DND-41 (cell line): ENCODE measurements around the gene MLANA.

Experiments used
- ATAC-seq: fragments of 200-7000 bp; cut with Tn5 transposase; 3 replicates; pipeline ENCODE4 v1.9.1; 2021; ENCODE audit warnings: low read depth; ENCODE audit not compliant: insufficient read depth
- DNase-seq: peaks from one replicate; pipeline ENCODE4 v3.0.0-alpha.2; 2020
- H2AFZ ChIP-seq: 2 replicates; pipeline ENCODE4 v1.6.0; 2012; ENCODE audit warnings: low read depth, low read length
- H3K27ac ChIP-seq: 2 replicates; pipeline ENCODE4 v1.5.1; 2012; ENCODE audit warnings: low read length, inconsistent platforms
- H3K27me3 ChIP-seq: fragments of 200-600 bp; sonication (generic); 2 replicates; pipeline ENCODE4 v1.6.0; 2012; ENCODE audit warnings: low read length, mild to moderate bottlenecking, inconsistent platforms; ENCODE audit not compliant: insufficient read depth, poor library complexity
- H3K36me3 ChIP-seq: 2 replicates; pipeline ENCODE4 v1.5.1; 2012; ENCODE audit warnings: low read length, inconsistent platforms; ENCODE audit not compliant: insufficient read depth
- H3K4me1 ChIP-seq: 2 replicates; pipeline ENCODE4 v1.5.1; 2012; ENCODE audit warnings: mild to moderate bottlenecking, low read length; ENCODE audit not compliant: insufficient read depth
- H3K4me2 ChIP-seq: 2 replicates; pipeline ENCODE4 v1.6.0; 2012; ENCODE audit warnings: mild to moderate bottlenecking, moderate library complexity, low read length, inconsistent platforms; ENCODE audit not compliant: insufficient read depth
- H3K4me3 ChIP-seq, 2 experiments: fragments of 200-600 bp in 1 of 2; shearing (Covaris generic) in 1 of 2; 2 replicates each; pipeline ENCODE4 v1.5.1; 2012 to 2016; ENCODE audit warnings: inconsistent platforms in 2 of 2, low read length in 2 of 2, mild to moderate bottlenecking in 2 of 2, low read depth in 1 of 2, moderate library complexity in 1 of 2
- H3K79me2 ChIP-seq: 2 replicates; pipeline ENCODE4 v1.6.0; 2012; ENCODE audit warnings: low read length, inconsistent platforms; ENCODE audit not compliant: insufficient read depth
- H3K9ac ChIP-seq: 2 replicates; pipeline ENCODE4 v1.6.0; 2012; ENCODE audit warnings: low read depth, mild to moderate bottlenecking, inconsistent platforms, low read length, moderate library complexity
- H3K9me3 ChIP-seq: 2 replicates; pipeline ENCODE4 v1.5.1; 2012; ENCODE audit warnings: low read length, moderate library complexity, mild to moderate bottlenecking, inconsistent platforms; ENCODE audit not compliant: insufficient read depth, severe bottlenecking
- H4K20me1 ChIP-seq: 2 replicates; pipeline ENCODE4 v1.6.0; 2012; ENCODE audit warnings: low read length; ENCODE audit not compliant: insufficient read depth
- CTCF ChIP-seq: IDR thresholded peaks from 2 replicates; pipeline ENCODE4 v1.5.1; 2012; ENCODE audit warnings: borderline replicate concordance, low read length, moderate library complexity, mild to moderate bottlenecking; ENCODE audit not compliant: poor library complexity, severe bottlenecking; ENCODE audit errors: extremely low read depth
- EZH2 ChIP-seq: IDR thresholded peaks from 3 replicates; pipeline ENCODE4 v1.6.1; 2012; ENCODE audit warnings: borderline replicate concordance, low read depth, mild to moderate bottlenecking, moderate library complexity, low read length, inconsistent platforms; ENCODE audit not compliant: severe bottlenecking

MLANA gene

GRCh38 chr9:5896863-5897262, 6.2 kb downstream of the MLANA start:
- Histone ChIP-seq H3K27ac (no peak overlapping the region), H3K4me1 (no peaks in the 10 kb centered on the region), H3K36me3 (no peaks in the 10 kb centered on the region), H3K9me3 (no peaks in the 10 kb centered on the region), H4K20me1 (no peaks in the 10 kb centered on the region), H3K4me2 (no peak overlapping the region), H3K79me2 (no peaks in the 10 kb centered on the region), H2AFZ (no peak overlapping the region), H3K4me3 (no peak overlapping the region), H3K27me3 (no peaks in the 10 kb centered on the region), H3K9ac (no peak overlapping the region)
- no peak for TF ChIP-seq EZH2
- TF ChIP-seq CTCF, result no peak
- DNase-seq (no peak), ATAC-seq (no peak)

- ATAC-seq (no peak), DNase-seq (no peak)
- H3K9ac ChIP-seq, result no peak overlapping the region
- H3K27me3 ChIP-seq, result no peaks in the 10 kb centered on the region
- H3K27ac ChIP-seq, result no peak overlapping the region
- no peaks in the 10 kb centered on the region for H3K4me1 ChIP-seq
- TF ChIP-seq CTCF (no peak), EZH2 (no peak)
- H3K4me2 ChIP-seq, result no peak overlapping the region
- H2AFZ ChIP-seq, result no peak overlapping the region
- H3K36me3 ChIP-seq, result no peaks in the 10 kb centered on the region
- no peaks in the 10 kb centered on the region for H3K9me3 ChIP-seq
- no peaks in the 10 kb centered on the region for H4K20me1 ChIP-seq
- no peaks in the 10 kb centered on the region for H3K79me2 ChIP-seq
- H3K4me3 ChIP-seq, result no peak overlapping the region
Measured at GRCh38 chr9:5897851-5898250, 7.2 kb downstream of the MLANA start.

- Histone ChIP-seq H3K4me1 (no peaks in the 10 kb centered on the region), H3K36me3 (no peaks in the 10 kb centered on the region), H3K9me3 (no peaks in the 10 kb centered on the region), H3K79me2 (no peaks in the 10 kb centered on the region), H3K4me3 (no peak overlapping the region), H3K4me2 (no peak overlapping the region), H4K20me1 (no peaks in the 10 kb centered on the region), H3K27ac (no peak overlapping the region), H2AFZ (no peak overlapping the region), H3K27me3 (no peaks in the 10 kb centered on the region), H3K9ac (no peak overlapping the region)
- TF ChIP-seq EZH2 (no peak), CTCF (peak; percentile 41)
- DNase-seq, result no peak
- peak; percentile 42; the same call in 2 of the 3 replicates for ATAC-seq
Measured at GRCh38 chr9:5899292-5899691, 8.6 kb downstream of the MLANA start.

- Histone ChIP-seq H3K79me2 (no peaks in the 10 kb centered on the region), H3K27ac (no peak overlapping the region), H3K27me3 (no peaks in the 10 kb centered on the region), H3K9me3 (no peaks in the 10 kb centered on the region), H3K4me1 (no peaks in the 10 kb centered on the region), H3K4me3 (no peak overlapping the region), H3K9ac (no peak overlapping the region), H2AFZ (no peak overlapping the region), H3K36me3 (no peaks in the 10 kb centered on the region), H4K20me1 (no peaks in the 10 kb centered on the region), H3K4me2 (no peak overlapping the region)
- TF ChIP-seq EZH2, result no peak
- TF ChIP-seq CTCF, result no peak
- no peak for DNase-seq
- no peak for ATAC-seq
Measured at GRCh38 chr9:5900622-5901021, 9.9 kb downstream of the MLANA start.
